D341Med (cell line): ENCODE results near the gene RALGPS1.
A peak's percentile ranks its signal among the peaks of the same experiment; 100 is the strongest.

Source experiments
- DNase-seq: peaks from one replicate; pipeline ENCODE4 v3.0.0; 2012; ENCODE audit warnings: low spot score

The RALGPS1 gene

DNA sequence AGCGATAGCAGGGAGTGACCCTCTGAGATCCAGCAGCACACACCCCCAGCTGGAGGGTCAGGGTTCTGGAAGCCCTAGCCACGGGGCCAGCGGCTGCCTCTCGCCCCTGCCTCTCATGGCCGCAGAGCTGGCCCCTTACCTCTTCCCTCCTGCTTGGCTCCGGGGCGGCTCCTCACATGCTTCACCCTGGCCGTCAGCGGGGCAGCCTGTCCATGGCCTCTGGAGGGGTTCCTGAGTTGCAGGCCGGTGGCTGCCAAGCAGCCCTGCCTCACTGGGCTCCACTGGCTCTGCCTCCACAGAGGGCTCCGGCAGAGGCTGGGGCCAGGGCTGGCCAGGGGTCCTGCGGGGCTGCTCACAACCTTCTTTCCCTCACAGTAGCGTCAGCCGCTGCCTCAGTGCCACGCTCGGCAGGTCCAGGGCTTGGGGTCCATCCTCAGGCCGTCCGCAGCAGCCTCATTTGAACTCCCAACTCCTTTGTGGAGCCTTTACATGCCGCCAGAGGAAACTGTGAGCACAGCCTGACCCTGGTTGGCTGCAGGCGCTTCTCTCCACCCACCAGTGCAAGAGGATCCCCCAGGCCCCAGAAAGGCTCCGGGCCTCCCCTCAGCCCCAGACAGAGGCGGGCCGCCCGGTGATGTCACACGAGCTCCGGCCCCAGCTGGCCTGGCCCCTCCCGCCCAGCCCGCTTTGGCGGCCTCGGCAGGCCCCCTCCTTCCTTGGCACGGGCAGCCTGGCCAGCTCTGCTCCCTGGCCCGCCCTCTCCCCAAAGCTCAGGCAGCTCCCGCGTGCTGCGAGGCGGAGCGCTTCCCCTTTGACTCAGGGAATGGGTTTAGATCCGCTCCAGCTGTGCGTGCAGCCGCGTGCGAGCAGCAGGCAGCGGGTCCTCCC is 207.8 kb downstream of the RALGPS1 start, which contains the start of gene ANGPTL2:
Gene ANGPTL2 (minus strand): TSS at position 460 of the 888 bp plus-strand sequence. CDS start 13,904 bp downstream, outside the sequence.
- DNase-seq, result peak; percentile 67

DNA sequence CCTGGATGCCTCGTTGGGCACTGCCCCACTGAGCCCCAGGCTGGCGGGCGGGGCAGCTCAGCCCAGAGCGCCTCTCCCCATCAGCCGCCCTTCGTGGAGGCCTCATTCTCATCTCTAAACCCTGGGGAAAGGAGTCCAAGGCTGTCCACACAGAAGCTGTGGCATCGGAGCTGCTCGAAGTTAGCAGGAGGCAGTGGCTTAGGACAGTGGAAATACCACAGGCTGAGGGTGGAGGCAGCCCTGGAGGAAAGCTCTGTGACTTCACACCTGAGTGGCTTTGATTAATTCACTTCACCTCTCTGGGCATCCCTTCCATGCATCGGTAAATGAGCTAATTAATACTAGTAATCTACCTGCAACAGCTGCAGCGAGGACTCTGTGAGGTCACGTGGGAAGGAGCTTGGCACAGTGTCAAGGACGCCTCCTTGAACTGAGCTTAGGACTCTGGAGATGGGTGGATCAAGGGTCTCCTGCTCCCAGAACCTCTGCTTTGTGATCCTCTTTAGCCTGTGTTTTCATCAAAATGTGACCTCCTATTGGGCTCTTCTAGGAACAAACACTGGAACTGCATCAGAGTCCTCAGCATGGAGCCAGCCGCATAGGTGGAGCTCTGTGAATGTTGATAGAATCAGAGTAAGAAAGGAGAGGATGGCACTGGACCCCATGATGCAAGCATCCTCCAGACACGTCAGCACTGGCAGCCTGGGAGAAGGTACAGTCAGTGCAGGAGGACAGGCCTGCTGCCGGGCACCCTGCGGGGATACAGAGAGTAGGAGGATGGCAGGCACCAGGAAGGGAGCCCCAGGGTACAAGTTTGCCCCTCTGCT is 208.7 kb downstream of the RALGPS1 start:
- no peak for DNase-seq

DNA sequence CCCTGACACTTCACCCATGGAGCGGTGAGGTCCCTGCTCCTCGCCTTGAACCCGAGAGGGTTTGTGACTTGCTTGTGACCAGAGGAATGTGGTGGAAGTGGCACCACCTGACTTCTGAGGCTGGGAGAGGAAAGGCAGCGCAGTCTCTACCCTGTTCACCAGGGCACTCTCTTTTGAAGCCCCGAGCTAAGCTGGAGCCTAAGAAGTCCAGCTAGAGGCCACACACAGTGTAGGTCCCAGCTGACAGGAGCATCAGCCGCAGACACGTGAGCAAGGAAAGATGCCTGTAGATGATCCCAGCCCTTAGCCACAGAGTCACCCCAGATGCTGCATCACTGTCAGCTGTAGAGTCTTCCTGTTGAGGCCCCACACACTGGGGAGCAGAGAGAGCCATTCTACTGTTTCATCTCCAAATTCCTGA is 209.5 kb downstream of the RALGPS1 start:
- DNase-seq, result no peak

DNA sequence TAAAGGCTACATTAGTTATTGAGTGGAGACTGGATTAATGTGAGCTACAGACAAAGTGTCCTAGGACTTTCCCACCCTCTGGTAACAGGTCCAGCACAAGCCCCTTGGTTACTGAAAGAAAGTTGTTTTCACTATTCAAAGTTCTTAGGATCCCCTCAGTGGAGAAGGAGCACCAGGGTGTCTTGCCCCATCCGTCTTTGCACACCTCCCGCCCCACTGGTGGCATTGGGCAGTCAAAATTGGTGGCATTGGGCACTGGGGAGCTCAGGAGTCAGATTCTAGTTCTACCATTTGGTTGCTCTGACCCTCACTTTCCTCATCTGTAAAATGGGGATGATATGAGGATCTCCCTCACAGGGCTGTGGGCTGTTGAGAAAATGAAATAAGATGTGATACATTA is 210.2 kb downstream of the RALGPS1 start:
- DNase-seq, result no peak

DNA sequence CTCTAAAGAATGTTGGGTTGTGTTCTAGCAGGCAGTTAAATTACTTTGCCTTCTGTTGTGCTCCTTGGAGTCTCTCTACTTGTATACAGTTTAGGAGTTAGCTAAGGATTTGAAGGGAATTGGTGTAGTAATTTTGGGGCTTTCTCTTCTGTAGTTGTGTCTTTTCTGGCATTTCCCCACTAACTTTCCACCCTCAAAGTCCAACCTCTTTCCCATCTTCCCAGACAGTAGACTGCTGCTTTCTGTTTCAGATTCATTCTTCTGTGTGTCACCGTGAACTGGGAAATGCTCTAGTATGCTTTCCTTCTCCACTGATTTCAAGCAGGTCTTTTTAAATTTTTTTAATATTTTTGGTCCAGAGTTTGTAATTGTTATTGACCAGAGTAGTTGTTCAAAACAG is 212.4 kb downstream of the RALGPS1 start:
- DNase-seq, result no peak

DNA sequence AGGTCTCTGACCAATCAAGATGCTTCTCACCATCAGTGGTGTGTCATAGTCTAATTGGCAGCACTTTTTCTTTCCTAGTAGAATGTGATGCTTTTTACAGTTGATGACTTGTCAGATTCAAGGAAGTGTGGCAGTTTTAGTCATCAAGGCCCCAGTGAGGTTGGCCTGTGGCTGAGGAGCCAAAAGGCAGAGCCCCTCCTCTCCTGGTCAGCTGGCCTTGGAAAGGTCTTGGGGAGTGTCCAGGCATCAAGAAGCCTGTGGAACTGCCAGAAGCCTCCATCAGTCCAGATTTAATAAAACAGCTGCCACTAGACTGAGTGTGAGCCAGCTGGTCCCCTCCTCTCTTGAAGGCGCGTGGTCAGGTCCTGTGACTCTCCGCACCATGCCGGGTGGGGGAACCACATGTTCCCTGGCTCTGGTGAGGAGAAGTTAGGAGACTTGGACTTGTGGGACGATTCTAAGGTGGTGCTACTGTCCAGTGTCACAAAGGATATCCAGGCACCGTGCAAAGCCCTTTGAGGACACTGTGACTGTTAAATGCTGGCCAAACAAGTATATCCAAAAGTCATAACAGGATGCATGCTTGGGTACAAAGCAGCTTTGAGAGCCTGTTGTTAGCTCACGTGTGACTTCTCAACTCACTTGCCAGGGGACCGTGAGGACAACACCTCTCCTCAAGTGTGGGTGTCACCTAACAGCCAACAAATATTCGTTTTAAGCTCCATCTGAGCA is 213.9 kb downstream of the RALGPS1 start:
- no peak for DNase-seq

DNA sequence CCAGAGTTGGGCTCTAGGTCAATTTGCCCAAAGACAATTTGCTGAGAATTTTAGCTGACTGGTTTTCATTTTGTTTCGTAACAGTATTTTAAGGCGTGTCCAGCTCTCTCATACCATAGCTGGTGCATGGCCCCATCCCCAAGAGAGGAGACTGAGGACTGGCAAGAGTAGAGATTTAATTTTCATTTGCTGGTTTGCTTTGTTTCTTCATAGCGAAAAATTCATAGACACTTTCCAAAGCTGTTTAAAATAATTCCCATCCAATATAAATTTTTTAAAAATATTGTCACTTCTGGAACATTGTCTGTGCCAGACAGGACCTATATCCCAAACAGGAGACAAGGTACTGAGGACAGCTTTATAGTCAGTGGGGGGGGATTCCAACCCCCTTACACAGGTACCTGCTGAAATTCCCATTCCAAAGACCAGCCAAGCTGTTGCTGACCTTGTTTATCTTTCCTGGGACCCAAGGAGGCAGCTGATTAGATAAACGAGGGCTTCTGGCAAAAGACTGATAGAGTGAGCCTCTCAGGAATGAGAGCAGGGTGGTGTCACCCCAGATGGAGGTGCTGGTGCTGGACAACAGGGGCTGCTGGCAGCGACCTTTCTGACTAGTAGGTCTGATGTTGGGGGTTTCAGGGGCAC is 214.6 kb downstream of the RALGPS1 start:
- DNase-seq, result no peak

DNA sequence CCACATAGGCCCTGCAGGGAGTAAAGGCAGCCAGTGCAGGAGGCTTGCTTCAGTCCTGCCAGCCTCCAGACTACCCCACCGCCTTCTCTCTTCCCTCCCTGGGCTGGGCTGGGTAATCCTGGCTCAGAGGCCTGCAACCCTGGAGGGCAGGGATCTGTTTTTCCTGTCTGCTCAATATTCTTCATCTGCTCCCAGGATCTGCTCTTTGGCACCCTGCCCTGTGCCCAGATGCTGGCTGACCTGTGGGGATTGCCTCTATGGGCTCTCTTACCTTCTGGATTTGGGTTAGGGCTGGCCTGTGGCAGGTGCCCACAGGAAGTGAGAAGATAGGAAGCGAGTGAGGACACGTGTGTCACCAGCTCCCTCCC is 215.1 kb downstream of the RALGPS1 start:
- DNase-seq, result no peak

DNA sequence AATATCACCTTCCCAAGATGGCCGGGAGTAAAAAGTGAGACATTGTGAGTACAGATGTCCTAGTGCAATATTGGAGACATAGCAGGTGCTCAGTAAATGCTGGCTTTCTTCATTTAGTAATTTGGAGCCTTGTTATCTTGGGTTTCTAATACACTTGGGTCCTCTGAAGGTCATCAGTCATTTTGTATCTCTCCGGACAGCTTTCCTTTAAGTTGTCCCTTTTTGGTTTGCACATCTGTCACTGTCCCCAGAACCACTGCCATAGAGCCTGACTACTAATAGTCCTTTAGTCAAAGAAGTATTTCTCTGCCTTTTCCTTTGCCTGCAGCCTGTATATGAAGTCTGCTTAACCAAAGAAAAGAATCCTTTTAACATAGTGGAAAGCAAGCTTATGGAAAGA is 215.7 kb downstream of the RALGPS1 start:
- no peak for DNase-seq

DNA sequence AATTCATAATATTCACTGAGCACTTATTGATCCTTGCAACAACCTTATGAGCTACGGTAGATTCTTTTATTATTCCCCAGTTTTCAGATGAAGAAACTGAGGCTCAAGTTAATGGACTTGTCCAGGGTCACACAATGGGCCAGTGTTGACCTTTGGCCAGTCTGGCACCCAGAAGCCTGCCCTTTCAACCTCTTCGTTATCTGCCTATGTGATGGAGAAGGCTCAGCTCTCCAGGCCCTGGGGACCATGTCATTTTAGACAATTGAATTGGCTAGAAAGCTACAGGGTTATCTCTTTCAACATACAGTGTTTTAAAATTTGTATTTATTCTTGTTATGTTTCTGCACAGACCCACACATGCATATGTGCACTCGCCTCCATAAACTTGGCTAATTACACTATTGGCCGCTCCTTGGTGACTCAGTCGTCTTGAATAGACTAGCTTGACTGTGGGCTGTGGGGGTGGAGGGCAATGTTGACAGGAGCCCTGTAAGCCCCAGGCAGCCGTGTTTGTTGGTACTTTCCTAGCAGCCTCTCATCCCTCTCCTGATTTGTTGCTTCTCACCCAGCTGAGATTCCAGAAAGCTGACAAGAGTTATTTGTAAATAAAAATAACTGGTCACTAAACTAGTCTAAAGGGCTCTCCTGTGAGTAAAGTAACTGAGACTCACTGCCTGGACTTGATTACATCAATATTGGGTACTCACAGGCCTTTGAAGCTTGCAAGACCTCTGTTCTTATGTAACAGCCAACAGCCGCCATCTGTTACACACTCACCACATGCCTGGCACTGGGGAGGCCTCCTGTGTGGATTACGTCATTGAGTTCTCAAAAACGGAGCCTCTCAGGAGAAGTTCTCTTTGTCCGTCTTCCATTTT is 216.3 kb downstream of the RALGPS1 start:
- DNase-seq, result no peak

DNA sequence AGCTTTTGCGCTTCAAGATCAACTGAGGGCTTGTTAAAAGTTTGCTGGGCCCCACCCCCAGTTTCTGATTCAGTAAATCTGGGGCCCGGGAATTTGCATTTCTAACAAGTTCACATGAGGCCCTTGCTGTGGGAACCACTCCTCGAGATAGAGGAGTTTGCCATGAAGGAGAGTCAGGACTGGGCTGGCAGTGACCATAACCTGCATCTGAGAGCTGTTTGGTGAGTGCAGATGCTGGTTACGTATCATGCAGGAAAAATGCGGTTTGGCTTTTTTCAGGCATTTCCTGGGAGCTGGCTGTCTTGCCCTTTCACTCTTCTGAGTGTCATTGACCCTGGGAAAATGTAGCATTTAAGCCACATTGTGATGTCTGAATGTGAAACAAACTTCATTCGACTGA is 217.3 kb downstream of the RALGPS1 start:
- no peak for DNase-seq

DNA sequence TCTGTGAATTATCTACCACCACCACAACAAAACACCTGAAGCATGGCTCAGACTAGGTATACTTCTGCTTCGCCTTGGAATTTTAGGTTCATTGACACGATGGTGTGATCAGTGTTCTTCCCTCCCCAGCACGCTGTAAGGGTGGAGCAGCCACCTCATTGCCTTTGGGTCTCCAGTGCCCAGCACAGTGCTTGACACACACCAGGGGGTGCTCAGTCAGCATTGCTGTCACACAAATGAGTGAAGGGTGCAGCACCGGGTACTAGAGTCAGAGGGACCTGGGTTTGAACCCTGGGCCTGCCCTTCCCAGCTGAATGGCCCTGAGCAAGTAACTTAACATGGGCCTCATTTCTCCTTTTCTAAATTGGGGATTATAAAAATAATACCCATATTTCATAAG is 217.8 kb downstream of the RALGPS1 start:
- DNase-seq, result no peak

DNA sequence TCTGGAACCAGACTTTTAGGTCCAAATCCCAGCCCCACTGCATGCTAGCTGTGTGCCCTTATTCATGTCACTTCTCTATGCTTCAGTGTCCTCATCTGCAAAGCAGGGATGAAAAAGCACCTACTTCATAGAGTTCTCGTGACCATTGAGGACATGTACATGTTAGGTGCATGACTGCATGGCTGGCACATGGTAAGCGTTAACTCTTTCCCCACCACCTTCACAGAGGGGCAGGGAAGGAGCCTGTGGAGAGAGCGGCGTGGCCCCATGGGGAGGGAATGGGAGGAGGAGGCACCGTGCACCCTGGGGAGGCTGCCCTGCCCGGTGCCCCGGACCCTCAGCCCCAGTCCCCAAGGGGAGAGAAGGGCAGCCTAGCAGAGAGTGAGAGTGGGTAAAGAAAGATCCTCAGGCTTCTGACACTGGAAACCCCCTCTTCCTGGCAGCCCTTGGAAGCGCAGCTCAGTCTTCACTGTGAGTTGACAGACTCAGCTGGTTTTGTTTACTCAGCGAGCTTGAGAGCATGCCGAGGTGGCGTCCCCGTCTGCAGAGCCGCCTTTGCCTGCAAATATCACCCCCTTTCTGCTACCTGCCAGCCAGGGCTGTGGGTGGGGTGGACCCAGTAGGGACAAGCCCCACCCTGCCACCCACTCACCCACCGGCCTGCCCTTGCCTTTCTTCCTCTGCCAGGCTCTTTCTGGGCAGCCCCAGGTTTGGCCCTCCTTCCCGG is 218.5 kb downstream of the RALGPS1 start:
- no peak for DNase-seq

DNA sequence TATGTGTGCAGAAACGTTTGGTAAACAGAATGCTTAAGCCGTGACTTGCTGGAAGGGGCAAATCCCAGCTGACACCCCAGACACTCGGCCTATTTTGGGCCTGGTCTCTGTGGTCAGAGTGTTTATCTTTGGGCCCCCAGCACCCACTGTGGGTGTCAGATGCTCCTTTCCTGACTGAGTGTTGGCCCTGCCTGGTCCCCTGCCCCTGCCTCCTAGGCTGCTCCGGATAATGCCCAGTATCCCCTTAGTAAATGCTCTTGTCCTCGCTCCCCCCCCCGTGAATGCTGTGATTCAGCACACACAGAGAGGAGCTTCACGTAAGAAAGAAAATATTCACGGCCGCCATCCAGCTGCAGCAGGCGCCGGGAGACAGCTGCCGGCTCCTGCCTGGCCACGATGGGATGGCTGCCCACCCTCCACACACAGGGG is 219.2 kb downstream of the RALGPS1 start:
- DNase-seq, result no peak

DNA sequence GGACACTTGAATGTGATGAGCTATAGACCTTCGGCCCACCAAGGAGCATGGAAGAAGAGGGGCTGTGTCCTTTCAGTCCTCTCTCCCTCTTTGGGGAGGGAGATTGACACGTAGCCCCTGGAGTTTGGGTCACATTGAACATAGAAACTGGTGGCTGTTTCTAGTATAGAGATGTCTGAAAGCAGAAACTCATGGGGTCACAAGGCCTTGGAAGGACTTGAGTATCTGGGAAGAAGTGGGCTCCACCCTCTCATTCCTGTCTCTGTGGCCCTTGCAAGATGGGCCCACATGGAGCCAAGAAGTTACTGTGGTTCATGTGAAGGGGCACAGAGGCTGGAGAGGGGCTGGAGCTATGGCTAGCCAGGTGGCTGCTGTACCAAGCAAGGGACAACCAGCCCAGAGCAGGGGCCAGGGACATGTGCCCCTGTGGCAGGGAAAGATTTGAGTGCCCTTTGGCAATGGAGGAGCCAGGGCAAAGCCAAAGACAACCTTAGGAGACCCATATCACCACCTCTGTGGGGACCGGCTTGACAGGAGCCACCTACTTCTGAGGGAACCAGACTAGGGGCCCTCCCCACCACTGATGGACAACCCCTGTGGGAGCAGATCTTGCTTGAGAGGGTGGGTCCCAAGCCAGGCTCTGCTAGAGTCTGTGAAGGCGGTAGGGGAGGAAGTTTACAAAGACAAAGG is 220.6 kb downstream of the RALGPS1 start:
- DNase-seq, result no peak

DNA sequence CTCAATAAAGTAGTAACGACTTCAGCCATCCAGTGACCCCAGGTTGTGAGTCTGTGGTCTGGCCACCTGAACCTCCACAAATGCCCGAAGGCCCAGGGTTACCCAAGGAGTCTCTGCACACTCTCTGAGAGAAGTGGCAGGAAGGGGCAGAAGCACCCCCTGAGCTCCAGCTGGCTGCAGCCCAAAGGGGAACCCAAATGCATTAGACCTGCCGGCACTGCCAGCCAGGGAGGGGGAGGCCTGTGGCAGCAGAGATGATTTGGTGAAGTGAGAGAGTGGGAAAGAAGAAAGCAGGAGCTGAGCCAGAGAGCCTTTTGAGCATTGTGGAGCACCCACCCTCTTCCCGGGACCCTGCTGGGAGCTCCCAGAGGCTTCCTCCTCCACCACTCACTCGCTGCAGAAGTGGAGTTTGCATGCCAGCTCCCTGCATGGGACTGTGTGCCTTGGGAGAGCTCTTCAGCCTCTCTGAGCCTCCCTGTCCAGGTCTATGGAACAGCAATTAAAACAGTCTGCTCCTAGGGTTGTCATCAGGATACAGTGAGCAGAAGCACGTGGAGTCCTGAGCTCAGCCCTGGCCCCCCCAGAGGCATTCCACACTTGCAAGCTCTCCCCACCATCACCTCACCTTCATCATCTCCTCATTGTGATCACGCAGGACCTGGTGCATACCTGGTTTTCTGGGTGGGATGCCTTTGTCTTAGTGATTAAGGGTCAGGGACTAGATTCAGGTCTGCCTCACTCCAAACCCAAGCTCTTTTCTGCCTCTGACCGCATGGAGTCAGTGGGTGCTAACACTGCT is 221.7 kb downstream of the RALGPS1 start:
- no peak for DNase-seq

DNA sequence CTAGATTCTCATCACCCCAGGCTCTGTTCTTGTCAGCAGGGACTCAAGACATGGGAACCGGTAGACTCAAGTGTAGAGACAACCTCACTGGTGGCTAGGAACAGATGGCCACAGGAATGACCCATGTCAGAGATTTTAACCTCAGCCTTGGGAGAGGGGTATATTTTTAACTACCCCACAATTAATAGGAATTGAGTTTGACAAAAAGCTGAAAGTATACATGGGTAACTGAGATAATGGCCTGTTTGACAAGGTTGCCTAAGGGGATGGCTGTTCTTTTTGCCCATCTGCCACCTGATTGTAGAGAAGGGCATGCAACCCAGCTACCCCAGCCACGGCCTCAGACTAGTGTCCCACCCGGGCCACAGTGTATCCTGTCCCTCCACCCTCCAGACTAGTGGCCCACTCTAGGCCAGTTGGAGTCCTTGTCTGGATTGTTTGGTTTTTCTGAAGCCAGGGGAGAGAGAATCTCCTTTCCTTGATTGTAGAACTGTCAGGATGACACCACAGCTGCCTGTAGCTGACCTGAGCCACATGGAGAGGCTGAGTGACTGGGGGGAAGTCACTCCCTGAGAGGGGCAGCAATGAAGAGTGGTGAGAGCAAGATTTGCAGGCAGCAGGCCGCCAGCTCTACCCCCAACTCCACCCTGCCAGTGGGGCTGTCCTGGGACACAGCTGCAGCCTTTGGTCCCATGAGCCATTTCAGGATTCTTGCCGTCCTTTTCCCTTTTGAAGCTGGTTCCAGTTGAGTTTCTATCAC is 222.5 kb downstream of the RALGPS1 start:
- no peak for DNase-seq
